GM21447 (cell line): ENCODE measurements around the gene SCFD2.
A peak's percentile ranks its signal among the peaks of the same experiment; 100 is the strongest.
"Not testable (repeated sequence)": the region's sequence is repeated elsewhere in the genome, so short reads cannot be mapped to it uniquely, and the experiment has no call there.

Source experiments
- ATAC-seq: cut with Tn5 transposase; IDR thresholded peaks from one replicate; pipeline ENCODE4 v1.9.1; 2021; ENCODE audit not compliant: unreplicated experiment

The SCFD2 gene

GRCh38 chr4:53365486-53366300 is at the start of gene SCFD2:
Gene SCFD2, minus strand, starts transcription at chr4:53366061.
- ATAC-seq = peak; percentile 95

GRCh38 chr4:53409479-53409878 is 43.6 kb upstream of the SCFD2 start:
- ATAC-seq = not testable (repeated sequence)

- ATAC-seq = no peak
Measured at GRCh38 chr4:53380221-53380620, 14.4 kb upstream of the SCFD2 start.

GRCh38 chr4:53378171-53378482 is 12.3 kb upstream of the SCFD2 start:
- peak; percentile 47 for ATAC-seq

GRCh38 chr4:53377319-53378170 is 11.7 kb upstream of the SCFD2 start, which contains the start of gene FIP1L1:
Gene FIP1L1, plus strand, starts transcription at chr4:53377641. Its CDS starts 198 bp downstream, at chr4:53377839.
- peak; percentile 87 for ATAC-seq

- ATAC-seq = no peak
Measured at GRCh38 chr4:53376900-53377299, 11.0 kb upstream of the SCFD2 start.

- ATAC-seq = no peak
Measured at GRCh38 chr4:53374777-53375258, 9.0 kb upstream of the SCFD2 start.

GRCh38 chr4:53371843-53372521 is 6.1 kb upstream of the SCFD2 start:
- ATAC-seq = no peak

- no peak for ATAC-seq
Measured at GRCh38 chr4:53371049-53371448, 5.2 kb upstream of the SCFD2 start.

- no peak for ATAC-seq
Measured at GRCh38 chr4:53367721-53368120, 1.9 kb upstream of the SCFD2 start.

- peak; percentile 9 for ATAC-seq
Measured at GRCh38 chr4:53366301-53366716, 448 bp upstream of the SCFD2 start.

GRCh38 chr4:53365121-53365485 is 758 bp downstream of the SCFD2 start:
- ATAC-seq = peak; percentile 29

GRCh38 chr4:53364624-53365023 is 1.2 kb downstream of the SCFD2 start:
- no peak for ATAC-seq

GRCh38 chr4:53362093-53362492 is 3.8 kb downstream of the SCFD2 start:
- ATAC-seq = no peak

GRCh38 chr4:53361451-53361850 is 4.4 kb downstream of the SCFD2 start:
- no peak for ATAC-seq

- ATAC-seq = no peak
Measured at GRCh38 chr4:53355930-53356521, 9.8 kb downstream of the SCFD2 start.

- ATAC-seq = no peak
Measured at GRCh38 chr4:53354012-53354722, 11.7 kb downstream of the SCFD2 start.

- ATAC-seq = no peak
Measured at GRCh38 chr4:53349091-53349491, 16.8 kb downstream of the SCFD2 start.

- ATAC-seq = no peak
Measured at GRCh38 chr4:53348046-53348445, 17.8 kb downstream of the SCFD2 start.
